HUES6 (cell line): ENCODE data around the gene NCCRP1.
"Not testable (repeated sequence)": the region's sequence is repeated elsewhere in the genome, so short reads cannot be mapped to it uniquely, and the experiment has no call there.

Source experiments
- H3K27ac ChIP-seq: 2 replicates; pipeline ENCODE4 v1.7.0; 2013; ENCODE audit warnings: low read depth, mild to moderate bottlenecking, low read length, inconsistent platforms
- H3K27me3 ChIP-seq: 2 replicates; pipeline ENCODE4 v1.6.1; 2013; ENCODE audit warnings: low read length; ENCODE audit not compliant: control insufficient read depth, insufficient read depth
- H3K36me3 ChIP-seq: 2 replicates; pipeline ENCODE4 v1.6.1; 2013; ENCODE audit warnings: low read length; ENCODE audit not compliant: control insufficient read depth, insufficient read depth
- H3K4me1 ChIP-seq: 2 replicates; pipeline ENCODE4 v1.6.1; 2013; ENCODE audit warnings: low read length; ENCODE audit not compliant: control insufficient read depth, insufficient read depth
- H3K4me3 ChIP-seq: 2 replicates; pipeline ENCODE4 v1.5.1; 2013; ENCODE audit warnings: low read depth, low read length
- H3K9ac ChIP-seq: one replicate; pipeline ENCODE4 v1.6.1; 2013; ENCODE audit warnings: mild to moderate bottlenecking, low read length
- H3K9me3 ChIP-seq: 2 replicates; pipeline ENCODE4 v1.6.1; 2013; ENCODE audit warnings: low read depth, low read length; ENCODE audit not compliant: control insufficient read depth, insufficient read depth

NCCRP1 gene

GRCh38 chr19:39237200-39238184, 40.7 kb downstream of the NCCRP1 start:
- H3K4me1 ChIP-seq: no peaks in the 10 kb centered on the region
- H3K27ac ChIP-seq: no peak overlapping the region
- H3K9me3 ChIP-seq: no peaks in the 10 kb centered on the region
- no peaks in the 10 kb centered on the region for H3K36me3 ChIP-seq
- peaks cover 23% of the 10 kb centered on the region for H3K27me3 ChIP-seq
- H3K4me3 ChIP-seq: no peak overlapping the region
- H3K9ac ChIP-seq: no peak overlapping the region

GRCh38 chr19:39238209-39238608, 41.4 kb downstream of the NCCRP1 start:
- Histone ChIP-seq H3K9ac (no peak overlapping the region), H3K36me3 (no peaks in the 10 kb centered on the region), H3K4me3 (no peak overlapping the region), H3K27me3 (peaks cover 24% of the 10 kb centered on the region), H3K9me3 (no peaks in the 10 kb centered on the region), H3K4me1 (no peaks in the 10 kb centered on the region), H3K27ac (no peak overlapping the region)

GRCh38 chr19:39238944-39239343, 42.2 kb downstream of the NCCRP1 start:
- no peak overlapping the region for H3K9ac ChIP-seq
- H3K27ac ChIP-seq: no peak overlapping the region
- no peaks in the 10 kb centered on the region for H3K4me1 ChIP-seq

GRCh38 chr19:39240421-39240820, 43.7 kb downstream of the NCCRP1 start:
- Histone ChIP-seq H3K27me3 (peaks cover 36% of the 10 kb centered on the region), H3K9ac (no peak overlapping the region), H3K36me3 (no peaks in the 10 kb centered on the region), H3K9me3 (no peaks in the 10 kb centered on the region), H3K4me3 (no peak overlapping the region), H3K4me1 (no peaks in the 10 kb centered on the region), H3K27ac (no peak overlapping the region)

More at GRCh38 chr19:39238944-39239343, 42.2 kb downstream of the NCCRP1 start:
- peaks cover 28% of the 10 kb centered on the region for H3K27me3 ChIP-seq
- no peaks in the 10 kb centered on the region for H3K9me3 ChIP-seq
- no peak overlapping the region for H3K4me3 ChIP-seq
- no peaks in the 10 kb centered on the region for H3K36me3 ChIP-seq

- not testable (repeated sequence) for H3K36me3 ChIP-seq, H3K27ac ChIP-seq, H3K9ac ChIP-seq, H3K4me3 ChIP-seq, H3K4me1 ChIP-seq, H3K9me3 ChIP-seq
- peaks cover 47% of the 10 kb centered on the region for H3K27me3 ChIP-seq
Observed at GRCh38 chr19:39243741-39244140, 47.0 kb downstream of the NCCRP1 start.

- not testable (repeated sequence) for H3K36me3 ChIP-seq, H3K4me1 ChIP-seq, H3K4me3 ChIP-seq, H3K27ac ChIP-seq, H3K9ac ChIP-seq, H3K9me3 ChIP-seq
- peaks cover 47% of the 10 kb centered on the region for H3K27me3 ChIP-seq
Observed at GRCh38 chr19:39244410-39245100, 47.8 kb downstream of the NCCRP1 start, which contains the start of gene IFNL3. IFNL3 (minus strand) TSS chr19:39245006; CDS start chr19:39244967, 39 bp downstream.

GRCh38 chr19:39245166-39245565, 48.4 kb downstream of the NCCRP1 start:
- peaks cover 48% of the 10 kb centered on the region for H3K27me3 ChIP-seq
- H3K4me1 ChIP-seq, H3K27ac ChIP-seq: not testable (repeated sequence)

GRCh38 chr19:39246951-39247669, 50.3 kb downstream of the NCCRP1 start:
- Histone ChIP-seq H3K27me3 (peaks cover 63% of the 10 kb centered on the region), H3K36me3 (no peaks in the 10 kb centered on the region), H3K27ac (no peak overlapping the region), H3K4me3 (peak overlapping the region; percentile 53), H3K9me3 (no peaks in the 10 kb centered on the region), H3K4me1 (peaks cover 6% of the 10 kb centered on the region), H3K9ac (no peak overlapping the region)

More at GRCh38 chr19:39245166-39245565, 48.4 kb downstream of the NCCRP1 start:
- not testable (repeated sequence) for H3K36me3 ChIP-seq, H3K9me3 ChIP-seq, H3K4me3 ChIP-seq, H3K9ac ChIP-seq

GRCh38 chr19:39247701-39248664, 51.2 kb downstream of the NCCRP1 start:
- Histone ChIP-seq H3K4me1 (peaks cover 6% of the 10 kb centered on the region), H3K36me3 (no peaks in the 10 kb centered on the region), H3K4me3 (peak overlapping the region; percentile 53), H3K27me3 (peaks cover 69% of the 10 kb centered on the region), H3K27ac (no peak overlapping the region), H3K9me3 (no peaks in the 10 kb centered on the region), H3K9ac (no peak overlapping the region)

- Histone ChIP-seq H3K27ac (no peak within 1 kb of the TSS), H3K4me1 (peaks cover 6% of the 10 kb centered on the region), H3K9me3 (no peaks in the 10 kb centered on the region), H3K4me3 (peak within 1 kb of the TSS; percentile 53), H3K27me3 (peaks cover 74% of the 10 kb centered on the region), H3K36me3 (no peaks in the 10 kb centered on the region), H3K9ac (no peak within 1 kb of the TSS)
Observed at GRCh38 chr19:39248806-39249205, 52.0 kb downstream of the NCCRP1 start, which contains the start of gene IFNL4. IFNL4 (minus strand) TSS chr19:39248856.
